Right ventricle myocardium superior (tissue), 1 donor: ENCODE measurements around the gene CABYR. TPM values are rescaled to one million over a fixed set of nuclear protein-coding genes. Genes with fewer than 3 reads are reported as not detected.
"Not testable (repeated sequence)": the region's sequence is repeated elsewhere in the genome, so short reads cannot be mapped to it uniquely, and the experiment has no call there.

Experiments
- ATAC-seq: fragments of 200-7000 bp; cut with Tn5 transposase; one replicate; pipeline ENCODE4 v1.9.1; 2020; ENCODE audit warnings: mild to moderate bottlenecking; ENCODE audit not compliant: poor library complexity
- DNase-seq: peaks from one replicate; pipeline ENCODE4 v3.0.0-alpha.2; 2020
- intact Hi-C: fragments of 100-400 bp; cut with DNase I; formaldehyde crosslinking; loops from one replicate; pipeline ENCODE4 v1.11.2; 2022
- total RNA-seq: library from RNA; stranded (reverse); fragmentation: NEBNext Ultra II Directional; extraction: Animal tissue kit (Norgen Biotek cat#: 25700); gene quantifications from one replicate; pipeline ENCODE4 v1.2.1, GENCODE V29; 2021
- donor health status: DM: no; HTN: yes; CAD: no; lungs with severe emphysema.

CABYR gene
- total RNA-seq, 1 donor from 2014 or later: not detected

DNA sequence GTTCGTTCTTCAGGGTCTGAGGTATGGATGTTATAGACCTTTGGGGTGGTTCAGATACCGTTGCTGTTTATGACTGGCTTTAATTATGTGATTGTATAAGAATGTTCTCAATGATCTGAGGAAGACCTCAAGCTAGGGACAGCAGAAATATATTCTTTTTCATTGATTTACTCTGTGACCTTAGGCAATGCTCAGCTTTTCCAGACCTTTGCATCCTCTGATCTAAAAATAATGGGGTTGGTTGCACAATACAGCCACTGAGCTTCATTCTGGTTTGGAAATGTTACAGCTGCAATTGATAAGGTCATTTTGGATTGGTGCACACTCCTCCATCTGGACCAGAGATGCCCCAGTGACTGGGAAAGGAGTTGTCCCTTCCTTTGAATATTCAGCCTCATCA is 17.2 kb upstream of the CABYR start:
- intact Hi-C loops: no loop called here
- no peak for DNase-seq
- no peak for ATAC-seq

DNA sequence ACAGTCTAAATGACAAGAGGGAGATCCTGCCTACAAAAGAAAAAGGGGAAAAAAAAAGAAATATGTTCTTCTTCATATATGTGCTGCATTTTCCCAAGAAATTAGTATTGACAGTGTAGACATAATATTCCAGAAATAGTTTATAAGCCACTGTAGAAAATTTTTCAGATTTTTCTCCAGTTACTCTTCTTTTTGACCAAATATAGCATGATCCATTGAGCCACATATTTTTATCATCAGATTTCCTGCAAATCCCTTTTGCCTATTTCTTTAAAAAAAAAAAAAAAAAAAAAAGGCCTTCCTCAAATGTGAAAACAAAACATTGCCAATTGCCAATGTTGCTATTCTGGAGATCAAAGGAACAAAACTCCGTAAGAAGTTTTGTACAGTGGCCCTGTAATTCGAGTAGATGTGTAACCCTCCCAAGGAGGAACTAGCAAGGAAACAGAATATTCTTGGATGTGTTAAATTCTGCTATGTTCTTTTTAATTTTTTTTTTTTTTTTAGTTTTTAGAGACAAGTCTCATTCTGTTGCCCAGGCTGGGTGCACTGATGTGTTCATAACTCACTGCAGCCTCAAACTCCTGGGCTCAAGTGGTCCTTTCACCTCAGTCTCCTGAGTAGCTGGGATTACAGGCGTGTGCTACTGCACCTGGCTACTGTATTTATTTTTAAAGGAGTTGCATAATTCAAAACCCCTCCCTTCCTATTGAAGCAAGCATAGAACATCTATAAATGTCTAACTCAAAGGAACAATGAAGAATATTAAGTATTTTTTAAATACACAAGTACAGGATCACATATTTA is 12.5 kb upstream of the CABYR start:
- DNase-seq: no peak
- no peak for ATAC-seq
- intact Hi-C loops: no loop called here

GRCh38 chr18:24127735-24128134 is 11.1 kb upstream of the CABYR start:
- intact Hi-C loops: no loop called here
- no peak for ATAC-seq
- no peak for DNase-seq

DNA sequence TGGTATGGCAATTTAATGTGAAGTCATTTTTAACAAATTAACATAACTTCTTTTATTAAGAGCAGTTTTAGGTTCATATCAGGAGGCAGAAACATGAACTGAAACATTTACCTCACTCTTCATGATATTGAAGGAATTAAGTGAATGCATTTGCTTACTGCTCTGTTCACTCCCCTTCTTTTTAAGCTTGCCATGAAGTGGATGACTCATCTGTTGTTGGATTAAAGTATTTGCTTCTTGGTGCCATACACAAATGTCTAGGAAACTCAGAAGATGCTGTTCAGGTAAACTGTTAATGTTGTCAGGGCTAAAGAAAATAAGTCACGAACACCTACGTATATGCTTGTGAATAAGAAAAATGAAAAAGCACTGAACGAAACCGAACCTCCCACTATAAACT is 10.2 kb upstream of the CABYR start:
- intact Hi-C loops: no loop called here
- no peak for ATAC-seq

DNA sequence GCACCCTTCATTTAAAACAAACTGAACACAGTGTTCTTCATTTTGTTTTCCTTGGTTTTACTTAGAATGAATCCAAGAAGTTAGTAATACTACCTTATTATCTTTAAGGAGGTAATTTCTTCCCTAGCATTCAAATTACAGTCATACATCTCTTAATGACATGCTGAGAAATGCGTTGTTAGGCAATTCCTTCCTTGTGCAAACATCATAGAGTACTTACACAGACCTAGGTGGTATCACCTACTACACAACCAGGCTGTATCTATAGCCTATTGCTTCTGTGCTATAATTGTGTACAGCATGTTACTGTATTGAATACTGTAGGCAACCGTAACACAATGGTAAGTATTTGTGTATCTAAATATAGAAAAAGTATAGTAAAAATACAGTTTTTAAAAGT is 8.4 kb upstream of the CABYR start:
- intact Hi-C loops: no loop called here
- ATAC-seq (no peak), DNase-seq (no peak)

More for the DNA sequence above, 10.2 kb upstream of the CABYR start:
- no peak for DNase-seq

DNA sequence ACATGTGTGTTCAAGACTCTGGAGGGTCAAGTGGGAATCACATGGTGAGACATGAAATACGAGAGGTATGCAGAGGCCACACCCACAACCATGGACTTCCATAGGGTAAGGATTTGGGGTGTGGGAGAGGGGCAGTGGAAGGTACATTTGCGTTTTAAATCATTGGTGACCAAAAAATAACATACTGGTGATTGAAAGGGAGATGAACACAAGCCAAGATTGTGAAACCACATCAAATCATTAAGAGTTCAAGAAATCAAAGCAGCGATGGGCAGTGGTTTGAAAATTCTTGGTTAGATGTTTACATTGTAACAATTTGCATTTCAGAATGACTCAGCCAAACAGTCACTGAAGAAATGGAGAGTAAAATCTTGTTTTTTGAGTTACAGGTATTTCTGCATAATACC is 1.9 kb upstream of the CABYR start:
- intact Hi-C loops: no loop called here
- no peak for ATAC-seq
- no peak for DNase-seq

- intact Hi-C loops: no loop called here
- ATAC-seq: no peak
- DNase-seq: no peak
These were observed 463 bp upstream of the CABYR start for GRCh38 chr18:24138409-24138788.

- DNase-seq (no peak), ATAC-seq (no peak)
- intact Hi-C loops: no loop called here
These were observed 1.8 kb downstream of the CABYR start for GRCh38 chr18:24140697-24141096.

- DNase-seq: no peak
- ATAC-seq: no peak
- intact Hi-C loops: no loop called here
These were observed 3.5 kb downstream of the CABYR start for GRCh38 chr18:24142376-24142775.

GRCh38 chr18:24149591-24149990 is 10.7 kb downstream of the CABYR start:
- intact Hi-C loops, DNase-seq, ATAC-seq: not testable (repeated sequence)

- no peak for ATAC-seq
- intact Hi-C loops: no loop called here
- no peak for DNase-seq
These were observed 14.5 kb downstream of the CABYR start for GRCh38 chr18:24153397-24153796.

DNA sequence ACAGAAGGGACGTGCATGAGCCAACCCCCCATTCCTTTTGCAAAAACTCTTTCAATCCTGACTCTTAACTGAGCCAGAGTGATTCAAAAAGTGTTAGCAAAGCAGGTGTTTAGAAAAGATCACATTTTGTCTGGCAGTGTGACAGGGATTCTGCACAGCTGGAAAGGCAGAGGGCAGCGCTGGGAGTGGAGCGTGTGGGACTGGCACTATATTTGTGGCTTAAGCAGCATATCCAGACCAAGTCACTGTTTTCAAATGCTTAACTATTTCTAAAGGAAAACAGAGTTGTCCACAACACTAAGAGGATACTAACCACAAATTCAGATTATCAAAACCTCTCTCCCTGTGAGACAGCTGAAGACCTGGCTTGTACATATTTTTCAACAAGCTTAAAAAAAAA is 19.0 kb downstream of the CABYR start:
- ATAC-seq (no peak), DNase-seq (no peak)
- intact Hi-C loops: no loop called here

DNA sequence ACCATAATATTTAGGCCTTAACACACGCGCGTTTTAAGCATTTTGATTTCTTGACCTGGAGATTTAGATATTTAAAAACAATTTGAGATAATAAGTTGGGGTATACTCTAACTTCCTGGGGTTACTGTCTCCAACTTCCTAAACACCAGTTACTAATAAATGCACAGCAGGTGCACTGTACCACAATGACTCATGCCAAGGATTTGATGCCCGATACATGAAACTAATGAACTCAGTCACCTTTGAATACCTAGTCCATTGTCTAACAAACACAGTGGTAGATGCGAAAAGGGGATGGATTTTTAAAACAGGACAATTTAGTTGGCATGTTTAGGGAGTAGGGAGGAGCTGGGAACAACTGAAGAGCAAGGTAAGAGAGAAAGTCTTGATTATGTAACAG is 21.2 kb downstream of the CABYR start:
- intact Hi-C loops: no loop called here
- ATAC-seq (no peak), DNase-seq (no peak)

- ATAC-seq (no peak), DNase-seq (no peak)
- intact Hi-C loops: no loop called here
These were observed 22.4 kb downstream of the CABYR start for GRCh38 chr18:24161304-24161703.

GRCh38 chr18:24168496-24168895 is 29.6 kb downstream of the CABYR start:
- intact Hi-C loops: no loop called here
- DNase-seq (no peak), ATAC-seq (no peak)

- ATAC-seq: no peak
- no peak for DNase-seq
- intact Hi-C loops: no loop called here
These were observed 31.5 kb downstream of the CABYR start for GRCh38 chr18:24170360-24170759.

DNA sequence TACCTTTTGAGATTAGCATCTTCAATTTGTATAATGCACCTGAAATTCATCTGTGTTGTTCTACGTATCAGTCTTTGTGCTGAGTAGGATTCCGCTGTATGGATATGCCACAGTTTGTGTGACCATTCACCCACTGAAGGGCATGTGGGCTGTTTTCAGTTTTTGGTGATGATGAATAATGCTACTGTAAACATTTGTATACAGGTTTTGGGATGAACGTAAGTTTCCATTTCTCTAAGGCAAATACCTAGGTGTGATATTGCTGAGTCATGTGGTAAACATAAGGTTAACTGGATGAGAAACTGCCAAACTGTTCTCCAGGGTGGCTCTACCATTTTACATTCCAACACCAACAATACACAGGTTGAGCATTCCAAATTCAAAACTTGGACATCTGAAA is 35.1 kb downstream of the CABYR start:
- DNase-seq (no peak), ATAC-seq (no peak)
- intact Hi-C loops: no loop called here

GRCh38 chr18:24176727-24177416 is 38.0 kb downstream of the CABYR start:
- DNase-seq (peak; percentile 64), ATAC-seq (peak; percentile 87)
- intact Hi-C loops: loop anchor here (5.0 kb wide), 1 partner anchor 95 kb away; no protein-coding TSS in a partner anchor

DNA sequence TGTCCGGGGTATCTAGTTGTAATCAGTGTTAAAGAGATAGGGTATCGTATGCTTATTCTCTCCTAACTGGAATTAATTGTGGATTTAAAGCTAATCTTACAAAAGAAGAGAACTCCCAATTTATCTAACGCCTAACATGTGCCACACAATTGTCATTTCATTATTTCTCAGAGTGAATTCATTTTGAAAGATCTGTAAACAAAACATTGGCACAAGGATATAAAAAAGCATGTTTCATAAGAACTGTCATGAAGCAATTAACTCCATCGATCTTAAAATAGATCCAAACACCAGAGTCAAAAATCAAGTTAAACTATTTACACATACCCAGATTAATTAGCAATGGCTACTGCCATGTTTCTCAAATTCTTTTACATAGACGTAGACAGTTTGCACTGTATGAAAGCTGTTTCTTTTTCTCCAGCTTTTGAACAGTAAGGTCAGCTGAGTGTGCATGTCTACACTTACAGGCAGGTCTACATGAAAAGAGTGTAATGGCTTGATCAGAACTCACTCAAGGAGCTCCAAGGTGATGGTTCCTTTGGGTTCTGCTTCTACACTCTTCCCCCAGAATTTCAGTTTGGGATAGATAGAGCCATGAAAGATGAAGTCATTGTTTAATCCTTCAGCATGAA is 38.8 kb downstream of the CABYR start:
- ATAC-seq: no peak
- intact Hi-C loops: loop anchor here (5.0 kb wide), 1 partner anchor 95 kb away; no protein-coding TSS in a partner anchor
- no peak for DNase-seq

DNA sequence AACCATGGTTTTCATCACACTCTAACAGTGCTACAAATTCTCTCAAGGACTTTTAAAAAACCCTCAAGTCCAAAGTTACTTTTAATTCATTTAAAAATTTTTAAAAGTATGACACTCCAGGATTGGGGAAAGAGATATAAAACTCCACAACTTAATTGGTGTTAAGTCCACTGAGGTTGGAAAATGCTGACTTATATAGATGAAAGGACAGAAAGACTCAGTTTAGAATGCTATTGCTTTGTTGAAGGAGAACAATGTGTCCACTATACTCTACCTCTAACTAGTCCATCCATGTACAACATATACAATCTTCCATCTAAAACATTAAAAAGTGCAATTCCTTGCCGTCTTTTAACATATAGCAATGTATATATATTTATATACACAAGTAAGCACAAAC is 41.2 kb downstream of the CABYR start:
- intact Hi-C loops: no loop called here
- ATAC-seq (no peak), DNase-seq (no peak)
